ENCODE measurements around the gene ATXN7L3B.
"Not testable (repeated sequence)": the region's sequence is repeated elsewhere in the genome, so short reads cannot be mapped to it uniquely, and the experiment has no call there.

ATXN7L3B gene, protein sequence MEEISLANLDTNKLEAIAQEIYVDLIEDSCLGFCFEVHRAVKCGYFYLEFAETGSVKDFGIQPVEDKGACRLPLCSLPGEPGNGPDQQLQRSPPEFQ

DNA sequence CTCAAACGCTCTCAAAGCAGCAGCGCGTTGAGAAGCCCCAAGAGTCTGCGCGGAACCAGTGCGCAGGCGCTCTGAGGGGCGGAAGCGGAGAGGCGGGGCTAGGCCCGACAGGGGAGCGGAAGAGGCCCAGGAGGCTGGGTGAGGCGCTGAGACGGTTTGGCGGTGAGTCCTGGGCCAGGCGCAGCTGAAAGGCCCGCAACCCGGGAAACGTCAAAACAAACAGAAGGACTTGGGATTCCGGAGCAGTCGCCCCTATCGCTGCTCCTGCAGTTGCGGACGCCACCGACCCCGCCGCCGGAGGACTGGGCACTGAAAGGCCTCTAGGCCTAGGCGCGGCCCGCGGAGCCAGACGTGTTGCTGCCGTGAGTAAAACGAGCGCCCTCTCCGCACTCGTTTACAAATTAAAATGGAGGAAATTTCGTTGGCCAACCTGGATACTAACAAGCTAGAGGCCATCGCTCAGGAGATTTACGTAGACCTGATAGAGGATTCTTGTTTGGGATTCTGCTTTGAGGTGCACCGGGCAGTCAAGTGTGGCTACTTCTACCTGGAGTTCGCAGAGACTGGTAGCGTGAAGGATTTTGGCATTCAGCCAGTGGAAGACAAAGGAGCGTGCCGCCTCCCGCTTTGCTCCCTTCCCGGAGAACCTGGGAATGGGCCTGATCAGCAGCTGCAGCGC is at the start of gene ATXN7L3B:
ATXN7L3B (plus strand) TSS at position 129 of the 679 bp plus-strand sequence; CDS start at position 407, 278 bp downstream.
- peak; percentile 89 for DNase-seq

DNA sequence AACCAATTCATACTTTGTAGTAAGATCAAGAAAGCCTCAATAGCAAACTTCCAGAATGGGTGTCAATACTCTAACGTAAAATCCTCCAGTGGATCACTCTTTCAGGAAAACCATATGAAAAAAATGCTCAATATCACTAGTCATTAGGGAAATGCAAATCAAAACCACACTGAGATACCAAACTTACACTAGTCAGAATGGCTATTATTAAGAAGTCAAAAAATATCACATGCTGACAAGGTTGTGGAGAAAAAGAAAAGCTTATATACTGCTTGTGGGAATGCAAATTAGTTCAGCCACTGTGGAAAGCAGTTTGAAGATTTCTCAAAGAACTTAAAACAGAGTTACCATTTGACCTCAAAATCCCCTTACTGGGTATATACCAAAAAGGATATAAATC is 49.5 kb upstream of the ATXN7L3B start:
- DNase-seq, result no peak

DNA sequence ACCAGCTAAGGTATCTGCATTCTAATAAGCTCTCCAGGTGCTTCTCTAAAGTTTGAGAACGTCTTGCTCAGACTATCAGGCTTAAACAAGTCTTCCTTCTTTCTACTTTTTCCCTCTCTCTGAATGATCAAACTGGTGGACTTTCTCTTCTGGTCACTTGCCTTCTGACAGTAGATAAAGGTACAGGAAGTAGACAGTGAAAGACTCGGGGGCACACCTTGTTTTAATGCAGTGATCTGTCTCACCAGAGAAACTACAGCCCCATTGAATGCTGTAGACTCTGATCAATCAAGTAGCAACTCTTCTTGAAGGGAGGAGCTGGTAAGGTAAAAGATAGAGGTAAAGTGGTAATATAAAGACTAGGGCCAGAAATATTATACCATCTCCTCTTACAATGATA is 48.1 kb upstream of the ATXN7L3B start:
- DNase-seq, result no peak

DNA sequence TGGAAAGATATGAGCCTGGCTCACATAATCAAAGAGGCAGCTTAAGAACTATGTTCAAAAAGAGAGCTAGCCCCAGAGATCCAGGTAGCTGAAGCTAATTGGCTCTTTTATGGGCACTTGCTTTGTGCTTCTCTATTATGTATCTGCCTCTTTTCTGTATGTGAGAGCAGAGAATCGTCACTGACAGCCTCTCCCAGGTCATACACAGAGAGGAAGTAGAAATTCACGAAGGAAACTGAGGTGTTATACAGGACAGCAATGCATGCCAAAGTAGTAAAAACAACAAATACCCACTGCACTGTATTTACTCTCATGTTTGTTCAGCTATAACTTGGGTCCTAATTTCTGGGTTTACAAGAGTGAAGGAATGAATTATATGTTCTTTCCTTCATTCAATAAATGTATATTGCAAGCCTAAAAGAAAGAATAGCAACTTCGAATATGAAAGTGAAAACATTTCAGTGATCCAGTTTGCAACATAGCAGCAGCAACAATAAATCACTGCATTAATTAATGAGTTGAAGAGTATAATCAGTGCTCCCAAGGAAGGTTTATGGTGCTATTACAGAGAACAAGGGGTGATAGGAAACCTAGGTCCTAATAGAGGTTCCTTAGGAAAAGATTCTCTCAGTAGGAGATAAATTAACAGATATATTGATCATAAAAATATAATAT is 47.1 kb upstream of the ATXN7L3B start:
- no peak for DNase-seq

DNA sequence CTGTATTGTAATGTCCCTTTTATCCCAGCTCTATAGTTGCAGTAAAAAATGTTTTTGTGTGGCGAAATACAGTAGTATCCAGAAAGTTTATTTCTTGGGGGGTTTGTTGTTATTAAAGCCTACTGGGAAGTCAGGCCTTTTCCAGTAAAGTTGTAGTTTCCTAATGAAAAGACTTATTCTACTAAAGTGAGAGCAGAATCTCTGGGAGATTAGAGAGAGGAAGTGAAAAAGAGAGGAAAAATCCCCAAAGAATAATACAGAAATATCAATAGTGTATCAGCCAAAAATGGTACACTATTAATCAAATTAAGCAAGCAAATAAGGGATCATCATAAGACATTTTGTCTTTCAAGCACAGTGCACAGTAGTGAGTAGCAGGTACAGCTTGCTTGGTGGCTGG is 46.3 kb upstream of the ATXN7L3B start:
- DNase-seq, result no peak

DNA sequence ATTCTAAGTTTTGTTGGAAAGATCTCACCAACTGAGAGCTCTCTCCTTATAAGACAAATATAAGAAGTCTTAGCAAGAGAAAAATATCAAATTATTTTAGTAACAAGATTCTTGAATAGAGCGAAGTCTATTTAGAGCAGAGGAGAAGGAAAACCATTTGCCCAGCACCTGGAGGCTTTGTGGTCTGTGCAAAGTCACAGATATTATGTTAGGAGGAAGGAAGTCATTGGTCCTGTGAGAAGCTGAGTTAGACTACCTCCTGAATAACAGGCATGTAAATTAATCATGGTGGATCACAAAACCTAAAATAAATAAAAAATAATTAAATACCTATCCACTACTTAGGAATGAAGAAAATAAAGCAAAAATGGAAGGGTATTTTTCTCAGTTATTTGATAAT is 38.4 kb upstream of the ATXN7L3B start:
- DNase-seq, result no peak

DNA sequence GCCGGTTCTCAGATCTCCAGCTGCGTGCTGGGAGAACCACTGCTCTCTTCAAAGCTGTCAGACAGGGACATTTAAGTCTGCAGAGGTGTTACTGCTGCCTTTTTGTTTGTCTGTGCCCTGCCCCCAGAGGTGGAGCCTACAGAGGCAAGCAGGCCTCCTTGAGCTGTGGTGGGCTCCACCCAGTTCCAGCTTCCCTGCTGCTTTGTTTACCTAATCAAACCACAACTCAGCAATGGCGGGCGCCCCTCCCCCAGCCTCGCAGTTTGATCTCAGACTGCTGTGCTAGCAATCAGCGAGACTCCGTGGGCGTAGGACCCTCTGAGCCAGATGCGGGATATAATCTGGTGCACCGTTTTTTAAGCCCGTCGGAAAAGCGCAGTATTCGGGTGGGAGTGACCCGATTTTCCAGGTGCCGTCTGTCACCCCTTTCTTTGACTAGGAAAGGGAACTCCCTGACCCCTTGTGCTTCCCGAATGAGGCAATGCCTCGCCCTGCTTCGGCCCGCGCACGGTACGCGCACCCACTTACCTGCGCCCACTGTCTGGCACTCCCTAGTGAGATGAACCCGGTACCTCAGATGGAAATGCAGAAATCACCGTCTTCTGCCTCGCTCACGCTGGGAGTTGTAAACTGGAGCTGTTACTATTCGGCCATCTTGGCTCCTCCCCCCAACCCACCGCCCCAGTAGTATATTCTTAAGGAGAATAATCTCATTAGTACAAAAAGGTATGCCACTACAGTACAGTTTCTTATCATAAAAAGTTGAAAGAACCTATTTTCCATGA is 28.6 kb upstream of the ATXN7L3B start:
- not testable (repeated sequence) for DNase-seq

DNA sequence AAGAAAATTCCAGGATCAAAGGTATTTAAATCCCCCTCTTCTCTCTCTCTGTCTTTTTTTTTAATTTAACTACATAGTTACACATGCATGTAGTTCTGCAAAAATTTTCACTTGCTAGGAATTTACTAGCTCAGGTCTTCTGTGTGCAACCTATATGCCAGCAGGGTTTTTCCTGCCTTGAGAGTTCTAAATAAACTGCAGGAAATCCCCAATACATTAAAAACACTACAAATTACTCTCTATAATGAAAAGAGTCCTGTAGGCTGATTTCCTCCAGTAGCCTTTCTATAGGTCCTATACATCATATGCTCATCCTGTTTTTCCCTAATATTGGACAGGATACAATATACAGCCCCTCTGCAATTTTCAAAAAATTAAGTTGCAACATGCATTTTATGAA is 27.7 kb upstream of the ATXN7L3B start:
- no peak for DNase-seq

DNA sequence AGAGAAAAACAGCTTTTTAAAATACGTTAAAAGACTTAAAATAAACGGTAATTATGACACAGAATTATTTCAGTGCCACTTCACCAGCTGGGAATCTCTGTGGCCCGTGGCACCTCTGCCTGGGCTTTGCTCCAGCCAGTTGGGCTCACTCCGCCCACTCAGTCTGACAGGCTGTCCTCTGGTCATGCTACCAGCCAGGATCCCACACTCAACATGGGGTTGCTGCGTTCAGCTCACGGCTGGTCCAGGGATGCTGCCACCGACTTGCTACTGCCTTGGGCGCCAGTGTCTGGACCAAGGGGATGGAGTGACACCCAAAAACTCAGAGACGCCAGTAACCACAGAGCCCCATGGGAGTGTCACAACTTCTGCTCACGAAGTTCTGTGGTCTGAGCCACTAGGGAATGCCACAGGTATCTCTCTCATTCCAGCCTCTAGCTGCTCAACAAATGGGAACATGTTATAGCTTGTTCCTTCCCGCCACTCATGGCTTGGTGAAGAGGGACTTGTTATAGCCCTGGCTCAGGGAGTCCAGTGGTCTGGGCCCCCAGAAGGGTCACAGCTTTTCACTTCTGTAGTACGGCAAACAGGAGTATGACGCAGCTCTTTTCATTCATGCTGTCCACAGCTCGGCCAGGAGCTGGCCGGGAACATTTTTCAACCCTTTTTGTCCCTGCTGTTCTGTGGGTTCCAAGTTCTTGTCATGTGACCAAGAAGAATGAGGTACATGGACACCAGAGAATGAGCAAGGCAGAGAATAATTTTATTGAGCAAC is 23.4 kb upstream of the ATXN7L3B start:
- no peak for DNase-seq

DNA sequence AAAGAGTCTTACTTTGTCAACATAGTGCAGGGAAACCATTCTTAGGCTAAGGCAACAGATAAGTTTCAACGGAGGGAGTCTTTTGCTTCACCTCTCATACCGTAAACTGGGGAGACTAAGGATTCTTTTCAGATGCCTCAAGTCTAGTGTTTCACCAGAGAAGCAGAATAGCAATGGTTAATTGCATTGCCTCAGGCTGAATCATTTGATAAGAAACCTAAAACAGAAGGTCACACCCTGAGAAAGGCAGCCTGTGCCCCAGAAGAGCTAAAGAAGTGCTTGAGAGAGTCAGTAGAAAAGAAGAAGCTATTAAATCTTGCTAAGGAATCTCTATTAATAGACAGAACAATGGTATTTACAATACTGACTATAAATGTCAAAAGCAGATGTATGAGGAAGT is 21.8 kb upstream of the ATXN7L3B start:
- DNase-seq, result no peak

DNA sequence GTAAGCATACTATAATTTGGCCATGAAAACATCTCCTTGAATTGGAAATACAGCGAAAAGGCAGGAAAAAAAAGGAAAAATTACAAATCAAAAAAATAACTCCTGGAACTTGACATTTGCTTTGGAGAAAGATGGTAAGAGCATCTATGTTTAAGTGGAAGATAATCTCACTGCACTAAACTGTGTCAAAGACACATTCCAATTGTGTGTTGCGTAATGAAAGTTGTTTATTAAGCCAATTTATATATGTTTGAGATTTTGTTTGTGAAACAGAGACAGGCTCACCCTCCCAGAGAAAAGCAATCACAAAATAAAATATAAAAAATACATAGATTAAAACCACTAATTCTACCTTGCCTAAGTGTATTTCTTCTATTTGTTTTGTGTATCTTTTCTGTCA is 11.1 kb upstream of the ATXN7L3B start:
- no peak for DNase-seq

DNA sequence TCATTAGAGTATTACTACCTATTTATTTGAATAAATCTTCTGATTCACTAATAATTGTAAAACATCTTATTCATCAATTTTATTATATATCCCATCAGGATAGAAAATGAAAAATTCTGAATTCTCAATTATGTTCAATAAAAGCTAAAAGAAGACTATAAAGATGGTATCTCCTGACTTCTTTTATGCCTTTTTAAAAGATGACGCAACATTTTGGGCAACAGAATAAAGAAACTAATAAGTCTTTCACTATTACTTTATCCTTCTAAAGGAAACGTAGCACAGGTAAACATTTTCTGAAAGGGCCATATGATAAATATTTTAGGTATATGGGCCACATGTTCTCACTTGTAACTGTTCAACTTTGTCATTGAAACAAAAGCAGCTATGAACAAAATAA is 10.1 kb upstream of the ATXN7L3B start:
- no peak for DNase-seq

DNA sequence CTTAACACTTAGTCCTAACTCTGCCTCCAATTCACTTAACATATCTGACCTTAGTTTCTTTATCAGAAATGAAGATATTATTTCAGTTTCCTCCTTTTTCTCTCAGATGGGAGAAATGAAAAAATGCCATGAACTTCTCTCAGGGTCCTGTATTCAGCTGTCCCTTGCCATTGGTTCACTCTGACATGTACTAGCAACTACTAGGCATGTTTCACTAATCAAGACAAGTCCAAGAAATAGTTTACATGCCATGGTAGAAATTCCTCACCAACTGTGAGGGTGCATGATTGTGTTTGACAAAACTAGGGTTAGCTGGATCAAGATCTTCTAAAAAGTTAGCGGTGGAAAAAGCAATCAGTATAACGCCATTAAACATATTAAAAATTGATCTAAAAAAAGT is 7.0 kb upstream of the ATXN7L3B start:
- DNase-seq, result no peak

DNA sequence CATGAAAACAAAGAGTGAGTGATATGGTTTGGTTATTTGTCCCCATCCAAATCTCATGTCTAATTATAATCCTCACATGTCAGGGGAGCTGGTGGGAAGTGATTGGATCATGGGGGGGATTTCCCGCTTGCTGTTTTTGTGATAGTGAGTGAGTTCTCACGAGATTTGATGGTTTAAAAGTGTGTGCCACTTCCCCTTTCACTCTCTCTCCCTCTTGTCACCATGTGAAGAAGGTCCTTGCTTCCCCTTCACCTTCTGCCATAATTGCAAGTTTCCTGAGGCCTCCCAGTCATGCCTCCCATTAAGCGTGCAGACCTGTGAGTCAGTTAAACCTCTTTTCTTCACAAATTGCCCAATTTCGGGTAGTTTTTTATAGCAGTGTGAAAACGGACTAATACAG is 2.1 kb upstream of the ATXN7L3B start:
- peak; percentile 67 for DNase-seq

DNA sequence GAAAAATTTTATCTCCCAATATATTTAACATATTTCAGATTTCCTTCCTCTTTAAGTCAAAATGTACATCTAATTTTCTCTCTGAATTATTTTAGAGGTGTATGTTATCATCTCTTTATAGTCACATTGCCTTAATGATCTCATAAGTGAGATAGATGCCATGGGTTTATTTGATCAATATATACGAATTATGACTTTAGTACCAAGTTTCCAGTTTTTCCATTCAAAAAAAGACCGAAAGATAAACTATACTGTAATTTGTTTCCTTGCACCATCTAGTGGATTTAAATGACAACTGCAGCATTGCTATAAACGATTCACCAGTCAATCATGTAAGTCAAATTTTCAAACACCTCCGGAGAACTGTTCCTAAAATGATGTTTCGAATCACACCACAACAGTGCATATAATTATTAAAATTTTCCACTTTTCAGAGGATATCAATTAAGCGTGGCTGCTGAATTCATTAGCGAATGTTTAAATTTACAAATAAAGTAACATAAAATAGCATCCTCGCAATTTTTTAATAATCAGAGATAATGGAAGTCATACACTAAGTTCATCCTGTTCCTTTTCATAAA is 419 bp upstream of the ATXN7L3B start:
- DNase-seq, result peak; percentile 65

DNA sequence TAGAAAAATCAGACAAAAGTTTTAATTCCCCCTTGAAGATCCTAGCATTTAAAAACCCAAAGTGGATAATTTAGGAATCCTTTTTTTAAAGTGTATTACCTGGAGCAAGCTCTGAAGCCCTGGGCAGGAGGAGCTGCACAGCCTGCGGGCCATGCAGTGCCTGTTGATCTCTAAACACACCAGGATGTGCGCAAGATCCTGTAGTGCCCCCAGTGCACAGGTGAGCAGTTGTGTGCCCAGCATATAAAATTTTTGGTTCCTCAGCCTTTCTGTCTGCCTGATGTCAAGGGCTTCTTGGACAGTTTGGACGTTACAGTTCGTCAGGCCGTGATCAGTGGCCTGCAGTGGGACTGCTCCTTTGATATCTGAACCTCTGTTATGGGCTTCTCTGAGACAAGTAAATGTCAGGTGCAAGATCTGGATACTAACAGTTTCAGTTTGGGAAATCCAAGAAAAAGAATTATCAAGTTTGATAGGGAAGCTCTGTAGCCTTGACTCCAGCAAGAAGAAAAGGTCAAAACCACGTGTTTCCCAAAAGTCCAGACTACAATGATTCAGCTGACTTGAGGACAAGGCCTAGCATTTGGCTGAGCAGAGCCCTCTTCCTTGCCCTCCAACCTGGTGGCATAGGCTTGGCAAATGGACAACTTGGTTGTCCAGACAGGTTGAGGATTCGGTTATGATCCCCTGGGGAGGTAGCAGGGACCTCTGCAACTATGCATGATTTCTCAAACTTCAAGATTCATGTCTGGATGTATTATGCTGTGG is 1.0 kb downstream of the ATXN7L3B start:
- DNase-seq, result no peak

DNA sequence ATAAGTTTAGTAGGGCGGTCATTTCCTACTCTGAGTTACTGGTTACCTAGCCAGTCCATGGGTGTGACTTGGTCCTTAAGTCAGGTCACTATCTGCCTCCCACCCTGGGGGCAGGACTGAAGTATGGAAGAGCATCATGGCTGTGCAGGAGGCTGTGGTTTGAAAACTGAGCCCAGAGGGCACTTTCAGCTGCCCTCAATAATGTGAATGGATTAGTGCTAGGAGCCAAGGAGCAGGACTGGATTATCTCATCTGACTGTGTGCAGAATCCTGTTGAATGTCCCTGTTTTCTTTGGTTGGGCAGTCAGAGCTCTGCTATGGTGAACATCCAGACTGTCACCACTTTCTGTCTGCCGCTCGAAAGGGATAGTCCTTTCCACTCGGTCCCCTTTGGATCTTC is 1.6 kb downstream of the ATXN7L3B start:
- no peak for DNase-seq

DNA sequence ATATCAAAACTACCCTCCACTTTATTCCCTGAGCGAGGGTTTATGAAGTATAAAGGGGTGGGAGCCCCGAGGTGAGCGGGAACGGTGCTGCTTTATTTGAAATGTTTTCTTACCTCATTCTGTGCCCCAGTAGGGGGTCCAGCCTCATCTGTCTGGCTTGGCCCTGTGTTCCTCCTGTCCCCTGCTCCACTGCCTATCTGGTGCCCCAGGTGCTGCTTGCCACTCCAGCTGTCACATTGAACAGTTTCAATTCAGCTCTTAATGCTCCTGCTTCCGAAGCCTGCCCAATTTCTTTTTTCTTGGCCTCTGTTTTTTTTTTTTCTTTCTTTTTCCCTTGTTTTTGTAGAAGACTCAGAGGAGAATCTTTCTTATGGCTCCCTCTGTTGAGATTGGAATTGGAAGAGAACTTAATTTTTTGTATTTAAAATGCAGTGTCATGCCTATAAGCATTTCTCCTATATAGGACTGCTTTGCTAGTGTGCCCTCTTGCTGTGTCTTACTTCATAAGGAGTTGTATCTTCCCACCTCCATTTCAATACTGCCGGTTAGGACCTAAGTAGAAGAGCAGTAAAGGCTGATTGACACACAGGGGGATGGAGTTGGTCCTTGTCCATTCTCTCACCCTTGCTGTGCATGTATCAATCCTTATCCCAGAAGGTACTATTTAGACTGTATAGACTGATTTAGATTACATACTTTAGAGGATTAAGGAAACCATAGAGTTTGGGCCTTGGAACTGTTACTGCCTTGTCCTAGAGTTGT is 2.3 kb downstream of the ATXN7L3B start:
- DNase-seq, result no peak

DNA sequence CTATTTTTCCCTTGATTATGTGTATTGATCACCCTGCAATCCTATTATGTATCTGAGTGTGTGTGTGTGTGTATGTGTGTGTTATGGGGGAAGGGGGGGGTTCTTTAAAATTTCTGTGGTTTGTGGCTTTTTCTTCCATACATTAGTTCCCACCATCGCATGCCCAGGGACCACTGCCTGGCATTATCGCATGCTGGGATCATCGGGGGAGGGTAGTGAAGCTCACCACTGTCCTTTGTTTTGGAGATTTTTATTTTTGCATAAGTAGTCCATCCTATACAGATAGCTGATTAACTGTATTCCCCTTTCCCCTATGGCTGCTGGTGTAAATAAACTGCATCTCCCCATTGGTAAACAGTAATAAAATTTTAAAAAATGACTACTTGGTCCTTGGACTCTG is 3.4 kb downstream of the ATXN7L3B start:
- DNase-seq, result no peak

DNA sequence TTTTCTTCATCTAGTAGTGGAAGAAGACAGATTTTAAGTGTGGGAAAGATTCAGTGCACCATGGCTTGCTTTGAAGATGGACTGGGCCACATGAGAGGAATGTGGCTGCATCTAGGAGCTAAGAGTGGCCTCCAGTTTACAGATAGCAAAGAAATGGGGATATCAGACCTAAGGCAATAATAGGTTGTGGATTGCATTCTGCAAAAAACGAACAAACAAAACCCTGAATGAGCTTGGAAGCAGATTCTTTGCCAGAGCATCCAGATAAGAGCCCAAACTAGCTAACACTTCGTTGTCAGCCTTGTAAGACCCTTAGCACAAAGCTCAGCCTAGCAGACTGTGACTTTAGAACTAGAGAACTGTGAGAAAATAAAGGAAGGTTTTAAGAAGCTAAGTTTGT is 9.6 kb downstream of the ATXN7L3B start:
- no peak for DNase-seq

DNA sequence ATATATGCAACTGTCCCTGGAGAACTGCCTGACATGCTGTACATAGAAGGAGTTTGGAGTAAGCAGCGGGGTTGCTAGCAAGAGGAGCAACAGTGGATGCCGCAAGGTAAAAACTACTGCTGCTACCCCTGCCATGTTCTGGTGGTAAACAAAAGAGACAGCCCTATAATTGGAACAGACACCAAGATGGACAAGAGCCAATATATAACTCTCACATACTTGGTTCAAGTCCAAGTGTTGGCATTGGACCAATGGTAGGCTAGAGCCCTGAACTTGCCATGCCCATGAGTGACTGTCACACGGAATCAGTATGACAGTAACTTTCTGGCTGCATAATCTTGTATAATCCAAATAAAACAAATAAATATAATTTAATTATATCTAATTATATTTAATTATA is 13.7 kb downstream of the ATXN7L3B start:
- DNase-seq, result no peak

Data from MV-4-11 (cell line).